ENCODE measurements around the gene OR2V2.
"Not testable (repeated sequence)": the region's sequence is repeated elsewhere in the genome, so short reads cannot be mapped to it uniquely, and the experiment has no call there.

Gene OR2V2

GRCh38 chr5:181152406-181152805, 5.0 kb downstream of the OR2V2 start:
- Histone ChIP-seq H3K9me3 (ENCODE audit: control insufficient read depth, low read length) (no peaks in the 10 kb centered on the region), H3K4me1 (ENCODE audit: control insufficient read depth, insufficient read depth, low read length) (no peaks in the 10 kb centered on the region), H3K9ac (ENCODE audit: low read length) (no peak overlapping the region), H3K36me3 (ENCODE audit: control insufficient read depth, insufficient read depth, low read length, severe bottlenecking) (no peaks in the 10 kb centered on the region), H3K27me3 (replicated peaks; ENCODE audit: control insufficient read depth, insufficient read depth, low read length) (peaks cover 66% of the 10 kb centered on the region), H3K4me3 (ENCODE audit: low read length) (no peak overlapping the region)
- no peak for DNase-seq (ENCODE audit: low read depth)

DNA sequence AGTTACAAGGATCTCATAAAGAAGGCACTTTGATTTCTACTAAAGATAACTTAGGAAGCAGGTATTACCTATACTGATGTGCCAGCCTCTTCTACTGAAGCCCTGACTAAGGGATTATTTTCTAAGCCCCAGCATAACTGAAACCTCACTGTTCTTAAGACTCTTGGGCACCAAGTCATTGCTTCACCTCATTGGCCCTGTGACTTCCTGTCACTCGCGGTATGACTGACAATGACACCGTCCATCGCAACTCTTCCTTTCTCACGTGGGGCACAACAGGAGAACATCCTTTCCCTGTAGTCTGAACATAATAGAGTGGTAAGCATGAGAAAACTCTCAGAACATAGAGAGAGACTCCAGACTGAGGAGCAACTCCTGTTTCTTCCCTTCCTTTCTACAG, 6.4 kb downstream of the OR2V2 start:
- H3K36me3 ChIP-seq (ENCODE audit: control insufficient read depth, insufficient read depth, low read length, severe bottlenecking), result no peaks in the 10 kb centered on the region
- H3K4me1 ChIP-seq (ENCODE audit: control insufficient read depth, insufficient read depth, low read length), result no peaks in the 10 kb centered on the region
- H3K9me3 ChIP-seq (ENCODE audit: control insufficient read depth, low read length), result no peaks in the 10 kb centered on the region
- peaks cover 54% of the 10 kb centered on the region for H3K27me3 ChIP-seq (replicated peaks; ENCODE audit: control insufficient read depth, insufficient read depth, low read length)
- H3K9ac ChIP-seq (ENCODE audit: low read length), result no peak overlapping the region
- no peak for DNase-seq (ENCODE audit: low read depth)
- no peak overlapping the region for H3K4me3 ChIP-seq (ENCODE audit: low read length)

- Histone ChIP-seq H3K36me3 (ENCODE audit: control insufficient read depth, insufficient read depth, low read length, severe bottlenecking) (no peaks in the 10 kb centered on the region), H3K9me3 (ENCODE audit: control insufficient read depth, low read length) (no peaks in the 10 kb centered on the region), H3K9ac (ENCODE audit: low read length) (no peak overlapping the region), H3K27me3 (replicated peaks; ENCODE audit: control insufficient read depth, insufficient read depth, low read length) (peaks cover 32% of the 10 kb centered on the region), H3K4me3 (ENCODE audit: low read length) (no peak overlapping the region), H3K4me1 (ENCODE audit: control insufficient read depth, insufficient read depth, low read length) (no peaks in the 10 kb centered on the region)
- DNase-seq (ENCODE audit: low read depth), result no peak
These were observed 9.4 kb downstream of the OR2V2 start for GRCh38 chr5:181156758-181157157.

- Histone ChIP-seq H3K27me3 (replicated peaks; ENCODE audit: control insufficient read depth, insufficient read depth, low read length) (peaks cover 17% of the 10 kb centered on the region), H3K4me3 (ENCODE audit: low read length) (no peak overlapping the region), H3K9ac (ENCODE audit: low read length) (no peak overlapping the region), H3K4me1 (ENCODE audit: control insufficient read depth, insufficient read depth, low read length) (no peaks in the 10 kb centered on the region), H3K36me3 (ENCODE audit: control insufficient read depth, insufficient read depth, low read length, severe bottlenecking) (no peaks in the 10 kb centered on the region), H3K9me3 (ENCODE audit: control insufficient read depth, low read length) (no peaks in the 10 kb centered on the region)
- no peak for DNase-seq (ENCODE audit: low read depth)
These were observed 11.5 kb downstream of the OR2V2 start for GRCh38 chr5:181158869-181159268.

DNA sequence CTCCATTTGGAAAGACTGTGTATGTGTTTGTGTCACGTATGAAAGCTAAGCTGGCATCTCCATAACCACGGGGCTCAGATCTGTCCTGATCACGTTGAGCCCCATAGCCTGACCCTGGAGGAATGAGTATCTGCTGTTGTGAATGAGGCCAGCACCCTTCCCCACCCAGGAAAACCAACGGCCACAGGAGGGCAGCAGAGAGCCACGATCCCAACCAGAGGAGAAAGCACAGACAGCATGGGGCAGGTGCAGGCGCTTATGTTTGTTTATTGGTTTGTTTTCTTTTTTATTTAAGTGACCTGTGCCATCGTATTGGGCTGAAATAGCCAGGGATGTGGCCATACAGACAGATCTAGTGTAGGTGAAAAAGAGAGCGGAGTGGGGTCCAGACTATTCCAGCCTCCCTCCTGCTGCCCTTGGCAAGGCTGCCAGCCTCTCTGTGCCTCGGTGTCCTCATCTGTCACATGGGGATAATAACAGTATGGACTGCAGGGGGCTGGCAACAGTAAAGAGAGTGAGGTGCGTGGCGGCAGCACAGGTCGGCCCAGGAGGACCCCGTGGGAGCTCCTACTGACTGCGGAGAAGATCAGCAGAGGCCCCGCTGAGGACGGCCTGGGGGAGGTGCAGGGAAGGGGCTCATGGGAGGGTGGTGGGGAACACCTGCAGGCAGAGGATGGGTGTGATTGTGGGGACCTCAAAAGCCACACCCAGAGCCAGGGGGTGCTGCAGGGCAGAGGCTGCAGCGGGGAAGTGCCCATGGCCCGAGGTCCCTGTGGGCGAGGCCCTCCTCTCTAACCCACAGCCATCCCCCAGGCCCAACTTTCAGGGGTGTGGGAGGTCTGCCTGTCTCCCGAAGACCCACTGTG, 12.1 kb downstream of the OR2V2 start:
- Histone ChIP-seq H3K36me3 (ENCODE audit: control insufficient read depth, insufficient read depth, low read length, severe bottlenecking) (no peaks in the 10 kb centered on the region), H3K4me1 (ENCODE audit: control insufficient read depth, insufficient read depth, low read length) (no peaks in the 10 kb centered on the region), H3K4me3 (ENCODE audit: low read length) (peak overlapping the region; percentile 71), H3K9me3 (ENCODE audit: control insufficient read depth, low read length) (no peaks in the 10 kb centered on the region), H3K27me3 (replicated peaks; ENCODE audit: control insufficient read depth, insufficient read depth, low read length) (peaks cover 16% of the 10 kb centered on the region), H3K9ac (ENCODE audit: low read length) (peak overlapping the region; percentile 70)
- DNase-seq (ENCODE audit: low read depth), result peak; percentile 95

GRCh38 chr5:181160152-181160754, 12.9 kb downstream of the OR2V2 start:
- Histone ChIP-seq H3K9me3 (ENCODE audit: control insufficient read depth, low read length) (no peaks in the 10 kb centered on the region), H3K27me3 (replicated peaks; ENCODE audit: control insufficient read depth, insufficient read depth, low read length) (peaks cover 16% of the 10 kb centered on the region), H3K4me1 (ENCODE audit: control insufficient read depth, insufficient read depth, low read length) (no peaks in the 10 kb centered on the region), H3K36me3 (ENCODE audit: control insufficient read depth, insufficient read depth, low read length, severe bottlenecking) (no peaks in the 10 kb centered on the region), H3K4me3 (ENCODE audit: low read length) (peak overlapping the region; percentile 71), H3K9ac (ENCODE audit: low read length) (peak overlapping the region; percentile 70)
- peak; percentile 86 for DNase-seq (ENCODE audit: low read depth)

GRCh38 chr5:181160755-181161533, 13.6 kb downstream of the OR2V2 start:
- not testable (repeated sequence) for H3K4me3 ChIP-seq (ENCODE audit: low read length); H3K36me3 ChIP-seq (ENCODE audit: control insufficient read depth, insufficient read depth, low read length, severe bottlenecking); H3K4me1 ChIP-seq (ENCODE audit: control insufficient read depth, insufficient read depth, low read length); H3K9ac ChIP-seq (ENCODE audit: low read length); H3K9me3 ChIP-seq (ENCODE audit: control insufficient read depth, low read length)
- H3K27me3 ChIP-seq (replicated peaks; ENCODE audit: control insufficient read depth, insufficient read depth, low read length), result peaks cover 15% of the 10 kb centered on the region
- DNase-seq (ENCODE audit: low read depth), result peak; percentile 85

DNA sequence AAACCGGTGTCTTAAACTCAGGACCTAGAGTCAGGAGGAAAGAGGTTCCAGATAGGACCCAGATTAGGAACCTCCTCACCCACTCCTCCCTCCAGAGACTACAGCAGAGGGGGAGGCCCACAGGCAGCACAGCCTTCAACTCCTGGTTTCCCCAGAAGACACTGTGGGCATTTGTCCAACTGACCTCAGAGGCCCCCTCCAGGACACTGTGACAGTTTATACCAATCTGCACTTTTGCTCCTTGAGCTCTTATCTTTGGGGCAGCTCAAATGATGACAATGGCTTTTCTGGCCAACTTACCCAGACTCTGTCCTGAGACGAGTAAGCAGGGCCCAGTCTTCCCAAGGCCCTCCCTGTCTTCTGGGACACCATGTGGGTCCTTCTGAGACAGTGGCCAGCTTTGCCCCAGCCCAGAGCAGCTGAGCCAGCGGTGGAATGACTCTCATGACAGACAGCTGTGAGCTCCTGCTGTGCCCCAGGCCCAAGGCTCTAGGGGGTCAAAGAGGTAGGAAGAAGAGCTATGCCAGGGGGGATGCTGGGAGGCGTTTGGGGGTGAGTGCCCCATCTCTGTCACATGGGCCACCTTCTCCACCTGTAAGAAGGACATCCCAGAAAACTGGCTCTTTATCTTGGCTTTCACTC, 14.3 kb downstream of the OR2V2 start:
- Histone ChIP-seq H3K4me3 (ENCODE audit: low read length) (no peak overlapping the region), H3K4me1 (ENCODE audit: control insufficient read depth, insufficient read depth, low read length) (no peaks in the 10 kb centered on the region), H3K27me3 (replicated peaks; ENCODE audit: control insufficient read depth, insufficient read depth, low read length) (peaks cover 8% of the 10 kb centered on the region), H3K9me3 (ENCODE audit: control insufficient read depth, low read length) (no peaks in the 10 kb centered on the region), H3K9ac (ENCODE audit: low read length) (no peak overlapping the region), H3K36me3 (ENCODE audit: control insufficient read depth, insufficient read depth, low read length, severe bottlenecking) (no peaks in the 10 kb centered on the region)
- DNase-seq (ENCODE audit: low read depth), result no peak

GRCh38 chr5:181163487-181164075, 16.2 kb downstream of the OR2V2 start:
- H3K9ac ChIP-seq (ENCODE audit: low read length), result no peak overlapping the region
- no peaks in the 10 kb centered on the region for H3K9me3 ChIP-seq (ENCODE audit: control insufficient read depth, low read length)
- DNase-seq (ENCODE audit: low read depth), result no peak
- no peaks in the 10 kb centered on the region for H3K36me3 ChIP-seq (ENCODE audit: control insufficient read depth, insufficient read depth, low read length, severe bottlenecking)
- H3K27me3 ChIP-seq (replicated peaks; ENCODE audit: control insufficient read depth, insufficient read depth, low read length), result no peaks in the 10 kb centered on the region
- no peaks in the 10 kb centered on the region for H3K4me1 ChIP-seq (ENCODE audit: control insufficient read depth, insufficient read depth, low read length)
- no peak overlapping the region for H3K4me3 ChIP-seq (ENCODE audit: low read length)

DNA sequence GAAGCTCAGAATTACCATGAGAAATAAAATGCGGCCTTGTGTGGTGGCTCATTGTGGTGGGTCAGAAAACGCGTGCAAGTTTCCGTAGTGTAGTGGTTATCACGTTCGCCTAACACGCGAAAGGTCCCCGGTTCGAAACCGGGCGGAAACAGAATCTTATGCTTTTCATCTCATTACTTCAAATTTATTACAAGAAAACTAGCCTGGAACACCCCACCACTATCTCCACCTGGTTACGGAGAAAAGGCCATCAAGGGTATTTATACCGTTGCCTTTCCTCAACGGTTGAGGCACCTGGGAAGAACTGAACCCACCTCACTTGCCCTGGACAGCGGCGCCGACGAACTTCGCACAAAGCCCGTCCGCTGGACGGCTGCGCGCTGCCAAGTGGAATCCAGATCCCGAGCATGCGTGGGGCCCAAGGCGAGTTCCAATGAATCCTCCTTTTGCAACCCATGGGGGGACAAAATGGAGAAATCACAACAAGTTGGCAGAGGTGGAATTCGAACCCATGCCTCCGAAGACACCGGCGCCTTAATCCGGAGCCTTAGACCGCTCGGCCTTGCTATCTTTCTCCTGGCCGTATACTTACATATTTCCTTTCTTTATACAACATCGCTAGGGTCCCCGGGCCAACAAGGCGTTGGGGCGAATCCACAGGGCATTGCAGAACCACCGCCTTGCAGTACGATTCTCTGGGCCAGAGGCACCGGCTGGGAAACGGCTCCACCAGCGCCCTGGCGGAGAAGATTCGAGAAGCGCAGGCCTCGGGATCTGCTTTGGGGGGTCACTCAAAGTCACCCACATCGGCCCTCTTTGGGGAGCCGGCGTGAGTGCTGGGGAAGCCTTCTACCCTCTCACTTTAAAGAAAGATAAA, 16.9 kb downstream of the OR2V2 start:
- Histone ChIP-seq H3K36me3 (ENCODE audit: control insufficient read depth, insufficient read depth, low read length, severe bottlenecking) (no peaks in the 10 kb centered on the region), H3K9me3 (ENCODE audit: control insufficient read depth, low read length) (no peaks in the 10 kb centered on the region), H3K27me3 (replicated peaks; ENCODE audit: control insufficient read depth, insufficient read depth, low read length) (no peaks in the 10 kb centered on the region), H3K4me3 (ENCODE audit: low read length) (peak overlapping the region; percentile 27), H3K9ac (ENCODE audit: low read length) (no peak overlapping the region), H3K4me1 (ENCODE audit: control insufficient read depth, insufficient read depth, low read length) (no peaks in the 10 kb centered on the region)
- DNase-seq (ENCODE audit: low read depth), result no peak
